GM10266 (cell line): ENCODE results near the gene LNPEP.
"Not testable (repeated sequence)": the region's sequence is repeated elsewhere in the genome, so short reads cannot be mapped to it uniquely, and the experiment has no call there.

Source experiments
- DNase-seq: peaks from one replicate; pipeline ENCODE4 v3.0.0; 2012; ENCODE audit errors: extremely low spot score
- CTCF ChIP-seq: IDR thresholded peaks from 2 replicates; pipeline ENCODE4 v1.5.1; 2012; ENCODE audit warnings: mild to moderate bottlenecking, low read depth; ENCODE audit not compliant: control insufficient read depth, insufficient read depth; ENCODE audit errors: missing control alignments

Gene LNPEP

GRCh38 chr5:97075649-97076048 is 139.8 kb downstream of the LNPEP start:
- no peak for DNase-seq
- no peak for TF ChIP-seq CTCF

- DNase-seq = no peak
- no peak for TF ChIP-seq CTCF
Measured at GRCh38 chr5:97076098-97076497, 140.2 kb downstream of the LNPEP start.

- DNase-seq = no peak
- TF ChIP-seq CTCF = no peak
Measured at GRCh38 chr5:97077246-97077645, 141.4 kb downstream of the LNPEP start.

- no peak for DNase-seq
- TF ChIP-seq CTCF = no peak
Measured at GRCh38 chr5:97078958-97079743, 143.3 kb downstream of the LNPEP start.

GRCh38 chr5:97084782-97085458 is 149.0 kb downstream of the LNPEP start:
- DNase-seq = not testable (repeated sequence)

- TF ChIP-seq CTCF = no peak
- DNase-seq = no peak
Measured at GRCh38 chr5:97085459-97086181, 149.7 kb downstream of the LNPEP start.
